Caco-2 (cell line): Measurements from ENCODE around the gene REPIN1. TPM values are rescaled to one million over a fixed set of nuclear protein-coding genes. Genes with fewer than 3 reads are reported as not detected.

Experiments used
- BruUV-seq: library from RNA; stranded (reverse); fragments of 400-500 nt; replicated peaks from 2 replicates; lab custom pipeline; 2021; lab: Mats Ljungman, UMichigan
- CTCF ChIA-PET: fragments of 300-600 bp; sonication (Branson Sonifier 250); formaldehyde crosslinking; loops from one replicate; lab custom pipeline; 2022; ENCODE audit warnings: antibody characterized with exemption; lab: Charles Lee
- POLR2A ChIA-PET: fragments of 300-600 bp; sonication (Branson Sonifier 250); formaldehyde crosslinking; loops from one replicate; lab custom pipeline; 2022; ENCODE audit warnings: antibody characterized with exemption; lab: Charles Lee
- DNase-seq, 2 experiments: peaks; one replicate each; pipeline versions ENCODE4 v3.0.0 to v3.0.0-alpha.2; 2020 to 2022
- H3K27me3 ChIP-seq: replicated peaks from 2 replicates; pipeline ENCODE4 v1.6.0; 2011; ENCODE audit warnings: low read length; ENCODE audit not compliant: control insufficient read depth, insufficient read depth
- H3K36me3 ChIP-seq: 2 replicates; pipeline ENCODE4 v1.5.1; 2011; ENCODE audit warnings: low read length; ENCODE audit not compliant: control insufficient read depth, insufficient read depth
- H3K4me1 ChIP-seq: fragments of 250-450 bp; sonication (Bioruptor Pico); 2 replicates; pipeline ENCODE4 v1.5.1; 2020; ENCODE audit warnings: mild to moderate bottlenecking
- H3K4me3 ChIP-seq: 2 replicates; pipeline ENCODE4 v1.5.1; 2011; ENCODE audit warnings: low read depth, mild to moderate bottlenecking, control low read depth, low read length
- H3K9me3 ChIP-seq: fragments of 250-450 bp; sonication (Bioruptor Pico); 2 replicates; pipeline ENCODE4 v1.5.1; 2020; ENCODE audit warnings: mild to moderate bottlenecking, moderate library complexity
- H3K27ac Mint-ChIP-seq: one replicate; pipeline ENCODE4 v1.8.0; 2022; ENCODE audit warnings: mixed read lengths; ENCODE audit not compliant: unreplicated experiment
- H3K27me3 Mint-ChIP-seq: one replicate; pipeline ENCODE4 v1.8.0; 2022; ENCODE audit warnings: mixed read lengths; ENCODE audit not compliant: insufficient read depth, unreplicated experiment
- H3K36me3 Mint-ChIP-seq: one replicate; pipeline ENCODE4 v1.8.0; 2022; ENCODE audit warnings: mild to moderate bottlenecking, mixed read lengths; ENCODE audit not compliant: insufficient read depth, unreplicated experiment
- H3K4me1 Mint-ChIP-seq: one replicate; pipeline ENCODE4 v1.8.0; 2022; ENCODE audit warnings: low read depth, mixed read lengths; ENCODE audit not compliant: unreplicated experiment
- H3K4me3 Mint-ChIP-seq: one replicate; pipeline ENCODE4 v1.8.0; 2022; ENCODE audit warnings: mild to moderate bottlenecking, moderate library complexity, mixed read lengths; ENCODE audit not compliant: unreplicated experiment
- H3K9me3 Mint-ChIP-seq: one replicate; pipeline ENCODE4 v1.8.0; 2022; ENCODE audit warnings: mixed read lengths; ENCODE audit not compliant: unreplicated experiment
- CTCF ChIP-seq, 2 experiments: fragments of 200-600 bp in 1 of 2; IDR thresholded peaks; 1 replicate in 1 of 2; 2 replicates in 1 of 2; pipeline versions ENCODE4 v1.5.1 to v1.8.0; 2011 to 2022; ENCODE audit warnings: antibody characterized with exemption in 1 of 2, control low read depth in 1 of 2, inconsistent platforms in 1 of 2, low read depth in 1 of 2, low read length in 1 of 2, mild to moderate bottlenecking in 1 of 2, moderate library complexity in 1 of 2; ENCODE audit not compliant: insufficient read depth in 1 of 2, severe bottlenecking in 1 of 2, unreplicated experiment in 1 of 2
- intact Hi-C: fragments of 100-400 bp; cut with micrococcal nuclease; formaldehyde crosslinking; loops from one replicate; pipeline ENCODE4 v1.10.0; 2022; ENCODE audit not compliant: unreplicated experiment
- total RNA-seq: library from RNA; stranded (reverse); gene quantifications from 2 replicates; pipeline ENCODE4 v1.2.3, GENCODE V29; 2022

The REPIN1 gene
- total RNA-seq, 1 experiment from 2014 or later = 148 TPM

- DNase-seq = no peak
- ChIA-PET CTCF (no interaction called here), POLR2A (no interaction called here)
- no peaks in the 10 kb centered on the region for H3K27me3 Mint-ChIP-seq
- no peaks in the 10 kb centered on the region for H3K4me1 ChIP-seq
- intact Hi-C loops = no loop called here
- H3K9me3 ChIP-seq = no peaks in the 10 kb centered on the region
- H3K4me3 Mint-ChIP-seq = no peak overlapping the region
- no peak for TF ChIP-seq CTCF (IDR thresholded peaks at IDR 0.05; ENCODE audit: insufficient read depth in 1 of 2, low read depth in 1 of 2, low read length in 1 of 2, severe bottlenecking in 1 of 2, unreplicated experiment in 1 of 2)
- H3K27me3 ChIP-seq = no peaks in the 10 kb centered on the region
- no peaks in the 10 kb centered on the region for H3K9me3 Mint-ChIP-seq
- peaks cover 5% of the 10 kb centered on the region; the same call in 1 of the 2 replicates for H3K36me3 ChIP-seq
- H3K36me3 Mint-ChIP-seq = peaks cover 20% of the 10 kb centered on the region
- H3K27ac Mint-ChIP-seq = no peak overlapping the region
- no peak overlapping the region for H3K4me3 ChIP-seq
- BruUV-seq = no TSS peak
- H3K4me1 Mint-ChIP-seq = no peaks in the 10 kb centered on the region
Measured at GRCh38 chr7:150335108-150335773, 33.4 kb upstream of the REPIN1 start.

- DNase-seq = no peak
- H3K27me3 ChIP-seq = no peaks in the 10 kb centered on the region
- Mint-ChIP-seq H3K27me3 (no peaks in the 10 kb centered on the region), H3K9me3 (no peaks in the 10 kb centered on the region), H3K4me1 (no peaks in the 10 kb centered on the region), H3K36me3 (peaks cover 19% of the 10 kb centered on the region), H3K27ac (no peak overlapping the region), H3K4me3 (no peak overlapping the region)
- H3K9me3 ChIP-seq = no peaks in the 10 kb centered on the region
- peaks cover 4% of the 10 kb centered on the region; the same call in 1 of the 2 replicates for H3K36me3 ChIP-seq
- POLR2A ChIA-PET = no interaction called here
- TF ChIP-seq CTCF (IDR thresholded peaks at IDR 0.05; ENCODE audit: insufficient read depth in 1 of 2, low read depth in 1 of 2, low read length in 1 of 2, severe bottlenecking in 1 of 2, unreplicated experiment in 1 of 2) = no peak
- no peak overlapping the region for H3K4me3 ChIP-seq
- CTCF ChIA-PET = no interaction called here
- BruUV-seq = no TSS peak
- no peaks in the 10 kb centered on the region for H3K4me1 ChIP-seq
- intact Hi-C loops = no loop called here
Measured at GRCh38 chr7:150335774-150336112, 32.9 kb upstream of the REPIN1 start.

- no peak overlapping the region for H3K27ac Mint-ChIP-seq
- H3K27me3 Mint-ChIP-seq = no peaks in the 10 kb centered on the region
- Histone ChIP-seq H3K27me3 (no peaks in the 10 kb centered on the region), H3K36me3 (peaks cover 3% of the 10 kb centered on the region; the same call in 1 of the 2 replicates), H3K4me1 (no peaks in the 10 kb centered on the region), H3K9me3 (no peaks in the 10 kb centered on the region), H3K4me3 (no peak overlapping the region)
- CTCF ChIA-PET = no interaction called here
- BruUV-seq = no TSS peak
- intact Hi-C loops = no loop called here
- no peaks in the 10 kb centered on the region for H3K4me1 Mint-ChIP-seq
- POLR2A ChIA-PET = no interaction called here
- H3K4me3 Mint-ChIP-seq = no peak overlapping the region
- H3K9me3 Mint-ChIP-seq = no peaks in the 10 kb centered on the region
- H3K36me3 Mint-ChIP-seq = peaks cover 9% of the 10 kb centered on the region
- TF ChIP-seq CTCF (IDR thresholded peaks at IDR 0.05; ENCODE audit: insufficient read depth in 1 of 2, low read depth in 1 of 2, low read length in 1 of 2, severe bottlenecking in 1 of 2, unreplicated experiment in 1 of 2) = no peak
- DNase-seq = no peak
Measured at GRCh38 chr7:150336746-150337145, 31.9 kb upstream of the REPIN1 start.
